BE2C (cell line): ENCODE data around the gene STK39.

Experiments used
- DNase-seq: peaks from one replicate; pipeline ENCODE4 v3.0.0-alpha.2; 2020
- H3K27me3 ChIP-seq: fragments of 250-450 bp; sonication (Bioruptor Pico); 2 replicates; pipeline ENCODE4 v1.5.1; 2020; ENCODE audit warnings: mild to moderate bottlenecking
- H3K36me3 ChIP-seq: fragments of 250-450 bp; sonication (Bioruptor Pico); 2 replicates; pipeline ENCODE4 v1.5.1; 2020; ENCODE audit warnings: mild to moderate bottlenecking
- H3K4me1 ChIP-seq: fragments of 250-450 bp; sonication (Bioruptor Pico); 2 replicates; pipeline ENCODE4 v1.5.1; 2020
- H3K4me3 ChIP-seq: 2 replicates; pipeline ENCODE4 v1.5.1; 2011; ENCODE audit warnings: low read depth, low read length
- H3K9me3 ChIP-seq: fragments of 250-450 bp; sonication (Bioruptor Pico); 2 replicates; pipeline ENCODE4 v1.5.1; 2020
- CTCF ChIP-seq: IDR thresholded peaks from 2 replicates; pipeline ENCODE4 v1.5.1; 2012; ENCODE audit warnings: mild to moderate bottlenecking, low read depth, low read length

Gene STK39

DNA sequence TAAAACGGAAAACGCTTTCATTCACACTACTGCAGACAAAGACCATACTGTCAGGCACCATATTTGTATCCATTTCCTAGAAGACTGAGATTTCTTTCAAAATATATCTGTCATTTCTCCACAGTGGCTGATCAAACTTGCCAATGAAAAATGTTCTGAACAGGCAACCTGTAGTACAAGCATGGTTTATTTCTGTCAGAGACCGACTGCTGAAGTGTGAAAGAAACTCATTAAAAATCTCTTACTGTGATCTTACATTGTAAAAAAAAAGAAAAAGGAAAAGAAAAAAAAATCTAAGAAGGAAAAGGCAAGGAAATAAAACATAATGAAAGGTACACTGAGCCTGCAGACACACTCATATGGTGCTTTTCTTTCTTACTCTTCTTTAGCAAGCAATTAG lies 184.5 kb downstream of the STK39 start:
- no peak overlapping the region for H3K4me3 ChIP-seq
- no peak for DNase-seq
- no peaks in the 10 kb centered on the region for H3K9me3 ChIP-seq
- TF ChIP-seq CTCF: no peak
- H3K27me3 ChIP-seq: no peaks in the 10 kb centered on the region
- peaks cover 8% of the 10 kb centered on the region for H3K4me1 ChIP-seq
- H3K36me3 ChIP-seq: no peaks in the 10 kb centered on the region

GRCh38 chr2:168062054-168062453 lies 185.3 kb downstream of the STK39 start:
- TF ChIP-seq CTCF: no peak
- peaks cover 8% of the 10 kb centered on the region for H3K4me1 ChIP-seq
- H3K36me3 ChIP-seq: no peaks in the 10 kb centered on the region
- H3K9me3 ChIP-seq: no peaks in the 10 kb centered on the region
- no peaks in the 10 kb centered on the region for H3K27me3 ChIP-seq
- DNase-seq: no peak
- H3K4me3 ChIP-seq: no peak overlapping the region

DNA sequence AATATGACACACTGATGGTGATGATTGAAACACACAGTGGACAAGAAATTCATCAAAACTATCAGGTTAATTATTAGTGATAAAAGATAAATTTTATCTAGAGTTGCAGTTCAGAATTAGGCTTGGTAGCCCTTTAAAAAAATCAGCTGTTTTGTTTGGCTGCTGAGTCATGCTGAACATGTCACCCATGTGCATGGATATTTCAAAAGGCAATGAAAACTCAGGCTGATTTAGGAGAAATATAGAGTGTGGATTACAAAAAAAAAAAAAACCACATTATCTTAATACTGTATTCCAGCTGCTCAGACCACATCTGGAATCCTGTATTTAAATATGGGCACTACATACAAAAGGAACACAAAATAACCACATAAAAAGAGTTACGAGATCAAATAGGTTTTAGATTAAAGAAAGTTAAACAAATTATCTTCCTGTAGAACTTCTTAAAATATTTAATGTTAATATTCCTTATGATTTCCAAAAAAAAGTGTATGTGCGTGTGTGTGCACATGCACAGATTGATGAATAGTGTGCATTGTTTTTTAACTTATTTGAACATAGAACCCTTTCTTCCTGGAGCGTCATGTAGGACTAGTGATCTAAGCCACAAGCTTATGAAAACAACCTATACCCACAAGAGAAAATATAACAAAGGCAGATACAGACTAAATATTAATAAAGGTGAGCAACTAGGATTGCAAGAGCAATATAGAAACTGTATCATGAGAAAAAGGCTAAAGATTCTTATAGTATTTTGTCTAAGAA lies 186.2 kb downstream of the STK39 start:
- no peak overlapping the region for H3K4me3 ChIP-seq
- no peaks in the 10 kb centered on the region for H3K9me3 ChIP-seq
- no peaks in the 10 kb centered on the region for H3K27me3 ChIP-seq
- DNase-seq: no peak
- no peaks in the 10 kb centered on the region for H3K36me3 ChIP-seq
- TF ChIP-seq CTCF: no peak
- peaks cover 8% of the 10 kb centered on the region for H3K4me1 ChIP-seq

DNA sequence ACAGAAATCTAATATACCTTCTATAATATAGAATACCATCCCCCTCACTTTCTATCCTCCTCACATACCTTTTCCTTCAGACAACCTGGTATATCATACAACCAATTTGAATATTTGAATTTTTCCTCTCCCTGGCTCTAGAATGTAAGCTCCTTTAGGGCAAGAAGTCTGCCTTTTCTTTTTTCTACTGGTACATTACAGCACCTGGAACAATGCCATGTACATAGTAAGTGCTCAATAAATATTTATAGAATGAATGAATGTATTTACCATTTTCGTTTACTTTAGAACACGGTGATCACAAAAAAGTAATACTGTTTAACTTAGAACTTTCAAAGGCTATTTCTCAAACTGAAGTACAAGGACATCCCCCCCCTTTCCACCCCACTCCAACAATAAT lies 187.6 kb downstream of the STK39 start:
- Histone ChIP-seq H3K4me3 (no peak overlapping the region), H3K36me3 (no peaks in the 10 kb centered on the region), H3K27me3 (no peaks in the 10 kb centered on the region), H3K4me1 (peaks cover 8% of the 10 kb centered on the region), H3K9me3 (no peaks in the 10 kb centered on the region)
- TF ChIP-seq CTCF: no peak
- no peak for DNase-seq

DNA sequence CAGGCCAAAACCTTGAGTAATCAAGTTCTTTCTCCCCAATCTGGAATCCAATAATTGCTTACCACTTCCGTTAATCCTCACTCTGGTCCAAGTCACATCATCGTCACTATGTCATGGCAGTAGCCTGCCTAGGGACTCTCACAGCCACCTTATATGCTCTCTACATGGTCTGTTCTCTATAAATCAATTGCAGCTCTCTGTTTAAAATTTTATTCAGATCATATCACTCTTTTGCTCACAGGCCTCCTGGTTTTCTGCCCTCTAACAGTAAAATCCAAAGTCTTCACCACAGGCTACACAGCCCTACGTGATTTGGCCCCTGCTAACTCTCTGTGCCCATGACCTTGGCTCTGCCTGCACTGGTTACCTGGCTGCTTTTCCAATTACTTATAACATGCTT lies 188.7 kb downstream of the STK39 start:
- no peaks in the 10 kb centered on the region for H3K36me3 ChIP-seq
- no peak for TF ChIP-seq CTCF
- no peaks in the 10 kb centered on the region for H3K27me3 ChIP-seq
- H3K9me3 ChIP-seq: no peaks in the 10 kb centered on the region
- H3K4me3 ChIP-seq: no peak overlapping the region
- DNase-seq: peak; percentile 12
- H3K4me1 ChIP-seq: peaks cover 8% of the 10 kb centered on the region

- H3K36me3 ChIP-seq: no peaks in the 10 kb centered on the region
- peaks cover 8% of the 10 kb centered on the region for H3K4me1 ChIP-seq
- no peak overlapping the region for H3K4me3 ChIP-seq
- no peaks in the 10 kb centered on the region for H3K27me3 ChIP-seq
- H3K9me3 ChIP-seq: no peaks in the 10 kb centered on the region
- no peak for DNase-seq
- TF ChIP-seq CTCF: no peak
Measured at GRCh38 chr2:168056242-168056787, 191.1 kb downstream of the STK39 start.
